Keratinocyte (primary cell): ENCODE measurements around the gene PAFAH2.

Source experiments
- CTCF ChIP-seq, 3 experiments: IDR thresholded peaks in 1 of 3; conservative IDR thresholded peaks in 1 of 3; optimal IDR thresholded peaks in 1 of 3; 2 replicates in 2 of 3; 3 replicates in 1 of 3; pipeline versions ENCODE3 to v1.5.1; 2011; ENCODE audit warnings: low read length in 3 of 3, mild to moderate bottlenecking in 3 of 3, moderate library complexity in 2 of 3, control low read depth in 1 of 3, inconsistent platforms in 1 of 3; ENCODE audit not compliant: insufficient read depth in 2 of 3; ENCODE audit errors: extremely low read depth in 1 of 3
- EZH2 ChIP-seq: IDR thresholded peaks from one replicate; pipeline ENCODE4 v1.6.1; 2012; ENCODE audit warnings: inconsistent platforms, mild to moderate bottlenecking, low read length, moderate library complexity

- TF ChIP-seq CTCF (optimal IDR thresholded peaks at IDR 0.05 in 1 of 3, IDR thresholded peaks at IDR 0.05 in 1 of 3, conservative IDR thresholded peaks at IDR 0.05 in 1 of 3; ENCODE audit: extremely low read depth in 1 of 3, insufficient read depth in 2 of 3, low read length in 3 of 3): no peak
- no peak for TF ChIP-seq EZH2
Measured at GRCh38 chr1:25911162-25911561, 86.7 kb downstream of the PAFAH2 start.
